ENCODE measurements around the gene SNAI3. TPM values are rescaled to one million over a fixed set of nuclear protein-coding genes. Genes with fewer than 3 reads are reported as not detected.

SNAI3 gene
- total RNA-seq, 4 donors from 2014 or later, result 0.33 to 1.3 (median 1.3) TPM

GRCh38 chr16:88640039-88640495 lies 46.2 kb downstream of the SNAI3 start:
- 25 to 65% methylated on average over 13 of the region's 13 CpGs for WGBS, 2 donors
- H3K27ac ChIP-seq, result no peak overlapping the region
- H3K9me3 ChIP-seq, result no peaks in the 10 kb centered on the region
- DNase-seq, result no peak
- H3K4me1 ChIP-seq, result peaks cover 0 to 10% of the 10 kb centered on the region in 2 donors
- H3K36me3 ChIP-seq, result no peaks in the 10 kb centered on the region
- H3K4me3 ChIP-seq (replicated peaks in 1 of 3), result no peak overlapping the region
- no peaks in the 10 kb centered on the region for H3K27me3 ChIP-seq
- intact Hi-C loops (cut with DNase I), result no loop called here
- no peak for TF ChIP-seq POLR2A (IDR thresholded peaks at IDR 0.05)
- TF ChIP-seq, protein P1, sequence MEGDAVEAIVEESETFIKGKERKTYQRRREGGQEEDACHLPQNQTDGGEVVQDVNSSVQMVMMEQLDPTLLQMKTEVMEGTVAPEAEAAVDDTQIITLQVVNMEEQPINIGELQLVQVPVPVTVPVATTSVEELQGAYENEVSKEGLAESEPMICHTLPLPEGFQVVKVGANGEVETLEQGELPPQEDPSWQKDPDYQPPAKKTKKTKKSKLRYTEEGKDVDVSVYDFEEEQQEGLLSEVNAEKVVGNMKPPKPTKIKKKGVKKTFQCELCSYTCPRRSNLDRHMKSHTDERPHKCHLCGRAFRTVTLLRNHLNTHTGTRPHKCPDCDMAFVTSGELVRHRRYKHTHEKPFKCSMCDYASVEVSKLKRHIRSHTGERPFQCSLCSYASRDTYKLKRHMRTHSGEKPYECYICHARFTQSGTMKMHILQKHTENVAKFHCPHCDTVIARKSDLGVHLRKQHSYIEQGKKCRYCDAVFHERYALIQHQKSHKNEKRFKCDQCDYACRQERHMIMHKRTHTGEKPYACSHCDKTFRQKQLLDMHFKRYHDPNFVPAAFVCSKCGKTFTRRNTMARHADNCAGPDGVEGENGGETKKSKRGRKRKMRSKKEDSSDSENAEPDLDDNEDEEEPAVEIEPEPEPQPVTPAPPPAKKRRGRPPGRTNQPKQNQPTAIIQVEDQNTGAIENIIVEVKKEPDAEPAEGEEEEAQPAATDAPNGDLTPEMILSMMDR (IDR thresholded peaks at IDR 0.05), result no peak

DNA sequence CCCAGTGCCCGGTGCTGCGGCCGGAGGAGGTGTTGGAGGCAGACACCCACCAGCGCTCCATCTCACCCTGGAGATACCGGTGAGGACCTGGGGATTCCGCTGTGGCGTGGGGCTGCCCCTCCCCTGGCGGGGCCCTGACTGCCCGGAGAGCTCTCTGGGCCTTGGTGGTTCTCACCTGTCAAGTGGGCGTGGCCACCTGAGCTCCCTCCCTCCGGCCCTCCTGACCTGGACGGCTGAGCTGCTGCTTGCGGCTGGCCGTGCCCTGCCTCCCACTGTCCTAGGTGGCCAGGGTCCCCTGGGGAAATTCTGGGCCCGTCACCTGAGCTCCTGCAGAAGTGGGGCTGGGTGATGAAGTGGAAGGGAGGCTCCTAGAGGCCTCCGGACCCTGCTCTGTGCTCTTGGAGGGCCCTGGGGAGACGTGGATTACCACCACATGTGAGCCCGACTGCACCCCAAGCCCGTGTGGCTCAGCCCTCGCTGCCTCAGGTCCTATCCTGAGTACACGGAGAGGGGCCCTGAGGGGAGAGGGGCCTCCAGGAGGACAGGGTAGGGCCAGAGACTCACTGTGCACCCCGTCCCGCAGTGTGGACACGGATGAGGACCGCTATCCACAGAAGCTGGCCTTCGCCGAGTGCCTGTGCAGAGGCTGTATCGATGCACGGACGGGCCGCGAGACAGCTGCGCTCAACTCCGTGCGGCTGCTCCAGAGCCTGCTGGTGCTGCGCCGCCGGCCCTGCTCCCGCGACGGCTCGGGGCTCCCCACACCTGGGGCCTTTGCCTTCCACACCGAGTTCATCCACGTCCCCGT lies 46.9 kb downstream of the SNAI3 start:
- no peaks in the 10 kb centered on the region for H3K36me3 ChIP-seq
- H3K9me3 ChIP-seq, result no peaks in the 10 kb centered on the region
- intact Hi-C loops (cut with DNase I), result no loop called here
- DNase-seq, result peak; percentile 73 to 80
- TF ChIP-seq POLR2A (IDR thresholded peaks at IDR 0.05), result no peak
- TF ChIP-seq, protein P1 (IDR thresholded peaks at IDR 0.05), result no peak
- WGBS, 2 donors, result 8 to 51% methylated on average over 9 to 14 of the region's 45 CpGs
- H3K4me1 ChIP-seq, result peaks cover 0 to 17% of the 10 kb centered on the region in 2 donors
- no peaks in the 10 kb centered on the region for H3K27me3 ChIP-seq
- H3K4me3 ChIP-seq (replicated peaks in 1 of 3), result no peak overlapping the region
- no peak overlapping the region for H3K27ac ChIP-seq

DNA sequence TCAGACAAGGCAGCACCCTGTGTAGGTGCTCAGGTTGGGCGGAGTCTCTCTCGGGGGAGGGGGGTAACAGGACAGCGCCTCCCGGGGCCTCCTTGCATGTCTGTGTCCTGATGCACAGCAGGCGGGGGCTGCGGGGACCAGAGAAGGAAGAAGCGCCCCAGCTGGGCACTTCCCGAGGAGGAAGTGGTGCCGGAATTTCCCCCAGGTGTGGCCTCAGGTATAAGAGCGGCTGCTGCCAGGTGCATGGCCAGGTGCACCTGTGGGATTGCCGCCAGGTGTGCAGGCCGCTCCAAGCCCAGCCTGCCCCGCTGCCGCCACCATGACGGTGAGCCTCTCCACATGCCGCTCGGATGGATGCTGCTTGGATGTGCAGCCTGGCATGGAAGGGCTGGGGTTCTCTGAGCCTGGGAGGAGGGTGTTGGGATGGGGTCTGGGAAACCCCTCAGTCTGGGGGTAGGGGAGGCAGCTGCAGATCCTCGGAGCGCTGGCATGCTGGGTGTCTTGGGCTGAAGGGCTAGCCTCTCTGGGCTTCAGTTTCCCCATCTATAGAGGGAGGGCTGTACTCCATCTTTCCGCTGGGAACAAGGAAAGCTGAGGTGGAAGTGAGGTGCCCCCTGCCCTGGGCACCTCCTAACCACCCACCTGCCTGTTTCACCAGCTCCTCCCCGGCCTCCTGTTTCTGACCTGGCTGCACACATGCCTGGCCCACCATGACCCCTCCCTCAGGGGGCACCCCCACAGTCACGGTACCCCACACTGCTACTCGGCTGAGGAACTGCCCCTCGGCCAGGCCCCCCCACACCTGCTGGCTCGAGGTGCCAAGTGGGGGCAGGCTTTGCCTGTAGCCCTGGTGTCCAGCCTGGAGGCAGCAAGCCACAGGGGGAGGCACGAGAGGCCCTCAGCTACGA lies 47.7 kb downstream of the SNAI3 start, which contains the start of gene IL17C:
IL17C (plus strand) TSS at position 250 of the 908 bp plus-strand sequence; CDS start at position 320, 70 bp downstream.
- H3K27ac ChIP-seq, result no peak within 1 kb of the TSS
- peaks cover 0 to 25% of the 10 kb centered on the region in 2 donors for H3K4me1 ChIP-seq
- H3K27me3 ChIP-seq, result no peaks in the 10 kb centered on the region
- intact Hi-C loops (cut with DNase I), result no loop called here
- peak; percentile 73 to 74 for DNase-seq
- no peaks in the 10 kb centered on the region for H3K36me3 ChIP-seq
- H3K4me3 ChIP-seq (replicated peaks in 1 of 3), result no peak within 1 kb of the TSS
- TF ChIP-seq POLR2A (IDR thresholded peaks at IDR 0.05), result no peak
- TF ChIP-seq, protein P1 (IDR thresholded peaks at IDR 0.05), result no peak
- no peaks in the 10 kb centered on the region for H3K9me3 ChIP-seq
- 31 to 53% methylated on average over 4 to 20 of the region's 27 CpGs for WGBS, 2 donors

GRCh38 chr16:88636488-88637265 lies 49.6 kb downstream of the SNAI3 start:
- Histone ChIP-seq H3K9me3 (no peaks in the 10 kb centered on the region), H3K27me3 (no peaks in the 10 kb centered on the region), H3K4me1 (peaks cover 0 to 27% of the 10 kb centered on the region in 2 donors), H3K4me3 (replicated peaks in 1 of 3) (no peak overlapping the region), H3K36me3 (peaks cover 7 to 9% of the 10 kb centered on the region in 2 donors), H3K27ac (no peak overlapping the region)
- WGBS, 2 donors, result 80 to 89% methylated on average over 20 to 23 of the region's 23 CpGs
- DNase-seq, result no peak
- intact Hi-C loops (cut with DNase I), result no loop called here
- TF ChIP-seq, protein P1 (IDR thresholded peaks at IDR 0.05), result no peak
- TF ChIP-seq POLR2A (IDR thresholded peaks at IDR 0.05), result no peak

All from thyroid gland (tissue), 4 donors.